Stomach (tissue), 9 donors: ENCODE data around the gene C1orf50. TPM values are rescaled to one million over a fixed set of nuclear protein-coding genes. Genes with fewer than 3 reads are reported as not detected.

Experiments
- DNase-seq, 2 donors: peaks; one replicate each; pipeline versions ENCODE4 v3.0.0 to v3.0.0-alpha.2; 2013 to 2019
- H3K27ac ChIP-seq, 5 donors: fragments of 200-600 bp in 4 of 5; sonication (generic) in 4 of 5; one replicate each; pipeline ENCODE4 v1.5.1; 2013 to 2019; ENCODE audit warnings: mild to moderate bottlenecking in 1 of 5, moderate library complexity in 1 of 5
- H3K27me3 ChIP-seq, 3 donors: fragments of 200-600 bp; sonication (generic); one replicate each; pipeline ENCODE4 v1.5.1; 2017 to 2019; ENCODE audit warnings: mixed run types in 1 of 3
- H3K36me3 ChIP-seq, 4 donors: fragments of 200-600 bp; sonication (generic); 1 replicate in 3 of 4; 2 replicates in 1 of 4; pipeline ENCODE4 v1.5.1; 2016 to 2019
- H3K4me1 ChIP-seq, 4 donors: fragments of 200-600 bp; sonication (generic); one replicate each; pipeline ENCODE4 v1.5.1; 2016 to 2019
- H3K4me3 ChIP-seq, 4 donors: fragments of 200-600 bp; sonication (generic) in 3 of 4; one replicate each; pipeline ENCODE4 v1.5.1; 2016 to 2019; ENCODE audit warnings: mild to moderate bottlenecking in 1 of 4
- H3K9me3 ChIP-seq, 4 donors: fragments of 200-600 bp; sonication (generic); one replicate each; pipeline ENCODE4 v1.5.1; 2016 to 2019
- CTCF ChIP-seq, 7 experiments: fragments of 450-650 bp in 4 of 7; fragments of 200-600 bp in 3 of 7; sonication (generic) in 3 of 7; IDR thresholded peaks; one replicate each; pipeline ENCODE4 v1.5.1; 2016 to 2019; ENCODE audit warnings: antibody characterized with exemption in 7 of 7, control low read depth in 2 of 7, mild to moderate bottlenecking in 1 of 7
- EP300 ChIP-seq: sonication (generic); formaldehyde crosslinking; IDR thresholded peaks from one replicate; pipeline ENCODE4 v1.6.1; 2017; ENCODE audit warnings: antibody characterized with exemption
- POLR2A ChIP-seq, 4 donors: fragments of 450-650 bp; IDR thresholded peaks; one replicate each; pipeline ENCODE4 v1.6.1; 2016; ENCODE audit warnings: antibody characterized with exemption in 4 of 4, control low read depth in 2 of 4, mild to moderate bottlenecking in 1 of 4, moderate library complexity in 1 of 4
- POLR2AphosphoS5 ChIP-seq, 3 donors: sonication (generic); formaldehyde crosslinking; IDR thresholded peaks; one replicate each; pipeline ENCODE4 v1.6.1; 2016; ENCODE audit warnings: antibody characterized with exemption in 3 of 3
- WGBS, 5 donors: extraction: QIAGEN DNeasy Blood & Tissue Kit in 3 of 5; methylation state at CpG; one replicate each; pipeline versions ENCODE4 v1.1.5 to v1.1.7; 2013 to 2018; 5-methylcytosine and 5-hydroxymethylcytosine counted together
- intact Hi-C: fragments of 100-400 bp; cut with DNase I; formaldehyde crosslinking; loops from one replicate; pipeline ENCODE4 v1.15.1; 2023; ENCODE audit warnings: low total_unique reads
- polyA plus RNA-seq, 3 donors: library from polyadenylated mRNA; stranded (reverse); fragments of 200-250 nt; gene quantifications; one replicate each; pipeline ENCODE4 v1.2.3, GENCODE V29; 2013
- total RNA-seq, 5 donors: library from RNA; depleted of rRNA; stranded (reverse); fragments of >200 nt; gene quantifications; one replicate each; pipeline versions ENCODE4 v1.1.0 to v1.2.3, GENCODE V29; 2014 to 2016
- donor health status: healthy with polysubstance abuse.
- donor health status: Bipolar disorder and iron deficiency.
- donor health status: healthy.

C1orf50 gene
- total and polyA plus RNA-seq, 8 donors, result 0.89 to 6.7 (median 5.0) TPM; not detected in 2

GRCh38 chr1:42737986-42738677, 28.9 kb upstream of the C1orf50 start:
- TF ChIP-seq EP300 (no peak), POLR2AphosphoS5 (IDR thresholded peaks at IDR 0.05) (no peak), CTCF (IDR thresholded peaks at IDR 0.05) (no peak), POLR2A (IDR thresholded peaks at IDR 0.05) (no peak)
- intact Hi-C loops, result no loop called here
- Histone ChIP-seq H3K27me3 (no peaks in the 10 kb centered on the region), H3K4me1 (peaks cover 0 to 15% (median 0%) of the 10 kb centered on the region in 4 donors), H3K9me3 (no peaks in the 10 kb centered on the region), H3K4me3 (no peak overlapping the region), H3K36me3 (no peaks in the 10 kb centered on the region), H3K27ac (no peak overlapping the region)
- no peak for DNase-seq
- WGBS, 5 donors, result 89 to 94% (median 92%) methylated on average over 13 to 21 of the region's 21 CpGs

- Histone ChIP-seq H3K4me3 (no peak overlapping the region), H3K36me3 (no peaks in the 10 kb centered on the region), H3K9me3 (no peaks in the 10 kb centered on the region), H3K4me1 (peaks cover 0 to 15% (median 0%) of the 10 kb centered on the region in 4 donors), H3K27ac (no peak overlapping the region), H3K27me3 (no peaks in the 10 kb centered on the region)
- DNase-seq, result no peak
- 83 to 91% (median 86%) methylated on average over 4 to 8 of the region's 8 CpGs for WGBS, 5 donors
- intact Hi-C loops, result no loop called here
- no peak for TF ChIP-seq EP300
- no peak for TF ChIP-seq POLR2A (IDR thresholded peaks at IDR 0.05)
- no peak for TF ChIP-seq CTCF (IDR thresholded peaks at IDR 0.05)
- no peak for TF ChIP-seq POLR2AphosphoS5 (IDR thresholded peaks at IDR 0.05)
Observed at GRCh38 chr1:42738678-42739226, 28.3 kb upstream of the C1orf50 start.

GRCh38 chr1:42739753-42740700, 27.0 kb upstream of the C1orf50 start, which contains the start of gene CLDN19:
CLDN19 (minus strand) TSS chr1:42740236; CDS start chr1:42740063, 173 bp downstream.
- TF ChIP-seq CTCF (IDR thresholded peaks at IDR 0.05), result no peak
- TF ChIP-seq EP300, result no peak
- 61 to 75% (median 67%) methylated on average over 17 to 27 of the region's 27 CpGs for WGBS, 5 donors
- peak in 1 of 2 donors; percentile 58 for DNase-seq
- intact Hi-C loops, result loop anchor here (10.0 kb wide), 2 partner anchors 165 to 595 kb away; no protein-coding TSS in a partner anchor
- H3K9me3 ChIP-seq, result no peaks in the 10 kb centered on the region
- H3K36me3 ChIP-seq, result no peaks in the 10 kb centered on the region
- peaks cover 0 to 15% (median 0%) of the 10 kb centered on the region in 4 donors for H3K4me1 ChIP-seq
- no peak within 1 kb of the TSS for H3K4me3 ChIP-seq
- H3K27me3 ChIP-seq, result no peaks in the 10 kb centered on the region
- H3K27ac ChIP-seq, result no peak within 1 kb of the TSS
